Endothelial cell of hepatic sinusoid (primary cell): Measurements from ENCODE around the gene BMP2.

Experiments
- in situ Hi-C: cut with HindIII; loops from 2 replicates; pipeline ENCODE4 v1.10.0; 2017; ENCODE audit warnings: low sequenced_read_pairs

Gene BMP2

GRCh38 chr20:6767536-6768227 is at the start of gene BMP2:
Gene BMP2, plus strand, starts transcription at chr20:6767686. Its CDS starts 2,441 bp downstream, at chr20:6770127.
- in situ Hi-C loops, result no loop called here

GRCh38 chr20:6718662-6719368 is 48.7 kb upstream of the BMP2 start:
- in situ Hi-C loops, result no loop called here

- in situ Hi-C loops, result no loop called here
Measured at GRCh38 chr20:6719369-6719721, 48.1 kb upstream of the BMP2 start.

GRCh38 chr20:6726761-6727160 is 40.7 kb upstream of the BMP2 start:
- in situ Hi-C loops, result no loop called here

GRCh38 chr20:6730672-6731328 is 36.7 kb upstream of the BMP2 start:
- in situ Hi-C loops, result no loop called here

GRCh38 chr20:6732001-6732447 is 35.5 kb upstream of the BMP2 start:
- in situ Hi-C loops, result no loop called here

- in situ Hi-C loops, result no loop called here
Measured at GRCh38 chr20:6732851-6733250, 34.6 kb upstream of the BMP2 start.

GRCh38 chr20:6733965-6734364 is 33.5 kb upstream of the BMP2 start:
- in situ Hi-C loops, result no loop called here

GRCh38 chr20:6735942-6736845 is 31.3 kb upstream of the BMP2 start:
- in situ Hi-C loops, result no loop called here

GRCh38 chr20:6739406-6739805 is 28.1 kb upstream of the BMP2 start:
- in situ Hi-C loops, result no loop called here

- in situ Hi-C loops, result no loop called here
Measured at GRCh38 chr20:6740096-6740495, 27.4 kb upstream of the BMP2 start.

- in situ Hi-C loops, result no loop called here
Measured at GRCh38 chr20:6744180-6744579, 23.3 kb upstream of the BMP2 start.

- in situ Hi-C loops, result no loop called here
Measured at GRCh38 chr20:6744805-6745204, 22.7 kb upstream of the BMP2 start.

- in situ Hi-C loops, result no loop called here
Measured at GRCh38 chr20:6746901-6747609, 20.4 kb upstream of the BMP2 start.

- in situ Hi-C loops, result no loop called here
Measured at GRCh38 chr20:6750438-6750837, 17.0 kb upstream of the BMP2 start.

- in situ Hi-C loops, result no loop called here
Measured at GRCh38 chr20:6756693-6757595, 10.5 kb upstream of the BMP2 start.

GRCh38 chr20:6764619-6765018 is 2.9 kb upstream of the BMP2 start:
- in situ Hi-C loops, result no loop called here

- in situ Hi-C loops, result no loop called here
Measured at GRCh38 chr20:6765469-6766058, 1.9 kb upstream of the BMP2 start.

GRCh38 chr20:6766433-6766832 is 1.1 kb upstream of the BMP2 start:
- in situ Hi-C loops, result no loop called here
